Measurements from ENCODE around the gene POLR3B.
A peak's percentile ranks its signal among the peaks of the same experiment; 100 is the strongest.
"Not testable (repeated sequence)": the region's sequence is repeated elsewhere in the genome, so short reads cannot be mapped to it uniquely, and the experiment has no call there.

POLR3B gene

GRCh38 chr12:106357549-106358395 is at the start of gene POLR3B:
POLR3B (plus strand) TSS chr12:106357748; CDS start chr12:106357880, 132 bp downstream.
- peak; percentile 95 to 97 (median 95) for DNase-seq

- no peak for DNase-seq
Observed at GRCh38 chr12:106308121-106308520, 49.4 kb upstream of the POLR3B start.

- DNase-seq: no peak
Observed at GRCh38 chr12:106308611-106309010, 48.9 kb upstream of the POLR3B start.

- peak in 1 of 3 donors; percentile 32 for DNase-seq
Observed at GRCh38 chr12:106309671-106310505, 47.7 kb upstream of the POLR3B start.

- no peak for DNase-seq
Observed at GRCh38 chr12:106310687-106311086, 46.9 kb upstream of the POLR3B start.

- no peak for DNase-seq
Observed at GRCh38 chr12:106311139-106311538, 46.4 kb upstream of the POLR3B start.

GRCh38 chr12:106313413-106313812 is 44.1 kb upstream of the POLR3B start:
- not testable (repeated sequence) for DNase-seq

- DNase-seq: no peak
Observed at GRCh38 chr12:106315523-106315922, 42.0 kb upstream of the POLR3B start.

GRCh38 chr12:106317406-106318082 is 40.0 kb upstream of the POLR3B start:
- DNase-seq: no peak

GRCh38 chr12:106321139-106321850 is 36.3 kb upstream of the POLR3B start:
- DNase-seq: no peak

- DNase-seq: no peak
Observed at GRCh38 chr12:106323537-106323936, 34.0 kb upstream of the POLR3B start.

- DNase-seq: no peak
Observed at GRCh38 chr12:106327309-106327869, 30.2 kb upstream of the POLR3B start.

- no peak for DNase-seq
Observed at GRCh38 chr12:106328735-106329134, 28.8 kb upstream of the POLR3B start.

- DNase-seq: peak; percentile 46 to 68 (median 47)
Observed at GRCh38 chr12:106329231-106329982, 28.1 kb upstream of the POLR3B start.

GRCh38 chr12:106331599-106331998 is 25.9 kb upstream of the POLR3B start:
- no peak for DNase-seq

- DNase-seq: no peak
Observed at GRCh38 chr12:106332536-106332935, 25.0 kb upstream of the POLR3B start.

GRCh38 chr12:106333010-106333409 is 24.5 kb upstream of the POLR3B start:
- no peak for DNase-seq

- DNase-seq: no peak
Observed at GRCh38 chr12:106333756-106334155, 23.8 kb upstream of the POLR3B start.

- DNase-seq: no peak
Observed at GRCh38 chr12:106341086-106341877, 16.3 kb upstream of the POLR3B start.

- no peak for DNase-seq
Observed at GRCh38 chr12:106342397-106343213, 14.9 kb upstream of the POLR3B start.

Data from suppressor macrophage treated with lipopolysaccharide for 1 hour (primary cell).